HG03196 (cell line): ENCODE measurements around the gene HSPH1.
"Not testable (repeated sequence)": the region's sequence is repeated elsewhere in the genome, so short reads cannot be mapped to it uniquely, and the experiment has no call there.

Source experiments
- ATAC-seq: cut with Tn5 transposase; IDR thresholded peaks from one replicate; pipeline ENCODE4 v1.9.1; 2021; ENCODE audit not compliant: unreplicated experiment

HSPH1 gene

GRCh38 chr13:31097911-31098434, 63.7 kb downstream of the HSPH1 start:
- not testable (repeated sequence) for ATAC-seq

GRCh38 chr13:31096654-31097302, 64.9 kb downstream of the HSPH1 start:
- no peak for ATAC-seq

GRCh38 chr13:31094331-31095015, 67.2 kb downstream of the HSPH1 start:
- no peak for ATAC-seq

GRCh38 chr13:31093145-31093885, 68.4 kb downstream of the HSPH1 start:
- no peak for ATAC-seq

GRCh38 chr13:31092646-31093045, 69.1 kb downstream of the HSPH1 start:
- no peak for ATAC-seq

GRCh38 chr13:31090961-31091624, 70.6 kb downstream of the HSPH1 start:
- no peak for ATAC-seq

GRCh38 chr13:31090096-31090495, 71.6 kb downstream of the HSPH1 start:
- ATAC-seq, result no peak

- no peak for ATAC-seq
Measured at GRCh38 chr13:31089649-31090048, 72.1 kb downstream of the HSPH1 start.

GRCh38 chr13:31088826-31089420, 72.8 kb downstream of the HSPH1 start:
- ATAC-seq, result no peak
